Posterior vena cava (tissue), 2 donors: ENCODE results near the gene DNAH12. TPM values are rescaled to one million over a fixed set of nuclear protein-coding genes. Genes with fewer than 3 reads are reported as not detected.

Experiments
- DNase-seq: peaks from one replicate; pipeline ENCODE4 v3.0.0-alpha.2; 2020; ENCODE audit warnings: low spot score
- intact Hi-C, 2 donors: fragments of 100-400 bp; cut with DNase I; formaldehyde crosslinking; loops; one replicate each; pipeline versions ENCODE4 v1.14.1 to v1.14.2; 2022 to 2023
- total RNA-seq, 2 donors: library from RNA; stranded (reverse); fragmentation: NEBNext Ultra II Directional; extraction: Animal tissue kit (Norgen Biotek cat#: 25700); gene quantifications; one replicate each; pipeline ENCODE4 v1.2.1, GENCODE V29; 2021
- donor health status: DM: yes; HTN: yes; CAD: no.
- donor health status: DM: yes; HTN: yes; CAD: no.

Gene DNAH12
- total RNA-seq, 2 donors from 2014 or later, result 0.05 to 0.19 TPM

DNA sequence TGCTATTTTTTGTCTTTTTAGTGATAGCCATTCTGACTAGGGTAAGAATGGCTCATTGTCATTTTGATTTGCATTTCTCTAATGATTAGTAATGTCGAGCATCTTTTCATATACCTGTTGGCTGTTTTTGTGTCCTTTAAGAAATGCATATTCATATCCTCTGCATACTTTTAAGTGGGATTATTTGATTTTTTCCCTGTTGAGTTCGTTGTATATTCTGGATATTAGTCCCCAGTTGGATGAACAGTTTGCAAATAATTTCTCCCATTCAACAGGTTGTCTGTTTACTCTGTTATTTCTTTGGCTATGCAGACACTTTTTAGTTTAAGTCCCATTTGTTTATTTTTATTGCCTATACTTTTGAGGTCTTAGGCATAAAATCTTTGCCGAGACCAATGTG lies 282.2 kb downstream of the DNAH12 start:
- no peak for DNase-seq
- intact Hi-C loops, result no loop called here

GRCh38 chr3:57261119-57261518 lies 283.0 kb downstream of the DNAH12 start:
- intact Hi-C loops, result no loop called here
- DNase-seq, result no peak

DNA sequence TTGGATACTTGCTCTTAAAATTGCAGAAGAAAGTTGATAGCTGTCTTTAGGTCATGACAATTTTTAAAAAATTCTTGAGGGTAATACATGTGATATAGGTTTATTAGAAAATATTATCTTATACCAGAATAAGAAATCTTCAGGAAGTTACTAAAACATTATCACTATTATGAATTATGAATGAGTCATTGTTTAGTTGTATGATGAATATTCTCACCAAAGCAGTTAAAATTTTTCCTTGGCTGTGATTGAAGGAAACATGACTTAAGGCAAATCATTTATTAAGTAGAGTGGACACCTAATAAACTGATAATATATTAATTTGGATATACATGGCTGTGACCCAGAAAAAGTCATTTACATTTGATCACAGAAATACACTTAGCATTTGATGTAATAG lies 286.5 kb downstream of the DNAH12 start:
- intact Hi-C loops, result no loop called here
- DNase-seq, result no peak

DNA sequence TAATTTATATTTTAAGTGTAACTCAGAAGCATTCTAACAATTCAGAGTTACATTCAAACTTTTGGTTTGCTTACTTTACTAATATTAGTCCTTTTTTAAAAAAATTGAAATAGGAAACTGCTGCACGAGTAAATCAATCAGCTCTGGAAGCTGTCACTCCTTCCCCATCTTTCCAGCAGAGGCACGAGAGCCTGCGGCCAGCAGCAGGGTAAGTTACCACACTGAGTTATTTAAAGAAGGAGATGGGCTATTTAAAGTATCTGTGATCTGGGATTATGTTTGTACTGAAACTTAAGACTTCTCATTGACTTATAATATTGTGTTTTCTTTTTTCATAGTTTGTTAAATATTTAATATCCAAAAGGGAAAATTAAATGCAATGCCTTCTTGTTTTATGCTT lies 287.3 kb downstream of the DNAH12 start:
- no peak for DNase-seq
- intact Hi-C loops, result no loop called here

DNA sequence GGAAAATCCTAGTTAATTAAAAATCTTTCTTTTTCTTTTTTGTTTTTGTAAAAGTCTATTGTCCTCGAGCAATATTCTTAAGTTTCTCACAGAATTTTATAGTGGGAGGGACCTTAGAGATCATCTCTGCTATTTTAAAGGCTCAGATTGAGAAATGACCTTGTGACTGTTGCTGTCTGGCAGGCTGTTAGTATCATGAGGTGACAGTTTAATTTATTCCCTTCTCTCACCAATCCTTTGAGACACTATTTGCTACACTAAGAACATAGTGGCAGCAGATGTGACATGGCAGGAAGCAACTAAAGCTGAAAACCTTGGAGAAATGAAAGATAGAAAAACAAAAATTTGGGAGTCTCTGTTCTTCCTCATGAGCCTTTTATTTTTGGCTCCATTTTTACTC lies 291.7 kb downstream of the DNAH12 start:
- intact Hi-C loops, result no loop called here
- no peak for DNase-seq

DNA sequence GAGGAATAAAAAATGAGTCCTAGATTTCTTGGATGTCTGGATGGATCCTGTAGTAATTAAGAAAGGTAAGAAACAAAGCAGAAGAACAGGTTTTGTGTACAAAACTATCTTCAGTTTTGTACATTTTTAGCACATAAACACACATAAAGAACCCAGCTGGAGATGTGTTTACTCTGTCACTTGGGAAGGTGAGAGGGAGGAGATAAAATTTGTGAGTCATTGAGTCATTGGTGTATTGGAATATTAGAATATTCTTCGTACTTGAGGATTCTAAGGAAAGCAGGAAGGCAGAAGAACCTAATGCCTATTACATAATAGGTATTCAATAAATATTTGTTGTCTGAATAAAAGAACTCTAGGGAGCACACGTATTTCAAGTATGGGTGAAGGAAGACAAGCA lies 299.2 kb downstream of the DNAH12 start:
- no peak for DNase-seq
- intact Hi-C loops, result no loop called here

Other genes with a start within 250 kb of the DNAH12 start
- 10 to 100 TPM; 16.4 to 17.9 TPM for gene PDE12, start 11.9 kb upstream of the DNAH12 start, total RNA-seq
- gene ARF4, start 53.0 kb upstream of the DNAH12 start, total RNA-seq, result 100 to 1,000 TPM; 152 to 191 TPM
- 10 to 100 TPM; 32.5 to 35.9 TPM for gene DENND6A, start 148.7 kb upstream of the DNAH12 start, total RNA-seq
- 100 to 1,000 TPM; 355 to 403 TPM for gene SLMAP, start 212.0 kb upstream of the DNAH12 start, total RNA-seq